ENCODE data around the gene FFAR1. TPM values are rescaled to one million over a fixed set of nuclear protein-coding genes. Genes with fewer than 3 reads are reported as not detected.

The FFAR1 gene
- total RNA-seq, 2 donors from 2014 or later: not detected

DNA sequence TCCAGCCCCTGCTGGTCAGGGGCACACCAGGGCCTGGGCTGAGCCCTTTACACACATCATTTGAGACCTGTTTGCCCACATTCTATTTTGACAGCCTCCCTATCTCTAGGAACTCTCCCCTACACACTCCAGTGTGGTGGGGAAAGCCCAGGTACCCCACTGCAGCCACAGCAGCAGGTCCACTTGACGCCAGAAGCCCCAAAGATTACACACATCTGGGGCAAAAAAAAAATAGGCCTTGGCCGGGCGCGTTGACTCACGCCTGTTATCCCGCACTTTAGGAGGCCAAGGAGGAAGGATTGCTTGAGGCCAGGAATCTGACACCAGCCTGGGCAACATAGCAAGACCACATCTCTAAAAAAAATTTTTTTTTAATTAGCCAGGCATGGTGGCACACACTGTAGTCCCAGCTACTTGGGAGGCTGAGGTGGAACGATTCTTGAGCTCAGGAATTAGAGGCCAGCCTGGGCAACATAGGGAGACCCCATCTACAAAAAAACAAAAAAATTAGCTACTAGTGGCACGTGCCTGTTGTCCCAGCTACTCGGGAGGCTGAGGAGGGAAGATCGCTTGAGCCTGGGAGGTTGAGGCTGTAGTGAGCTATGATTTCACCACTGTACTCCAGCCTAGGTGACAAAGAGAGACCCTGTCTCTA, 36.8 kb upstream of the FFAR1 start:
- H3K4me1 ChIP-seq (ENCODE audit: control insufficient read depth in 1 of 2, low read depth in 2 of 2): no peaks in the 10 kb centered on the region
- no peak overlapping the region for H3K27ac ChIP-seq
- H3K36me3 ChIP-seq: no peaks in the 10 kb centered on the region
- no peak for DNase-seq (ENCODE audit: low spot score)
- no peak for ATAC-seq (ENCODE audit: insufficient number of reproducible peaks, low FRiP score, low read depth)
- H3K4me3 ChIP-seq: no peak overlapping the region
- no peaks in the 10 kb centered on the region for H3K9me3 ChIP-seq
- TF ChIP-seq, protein P1, sequence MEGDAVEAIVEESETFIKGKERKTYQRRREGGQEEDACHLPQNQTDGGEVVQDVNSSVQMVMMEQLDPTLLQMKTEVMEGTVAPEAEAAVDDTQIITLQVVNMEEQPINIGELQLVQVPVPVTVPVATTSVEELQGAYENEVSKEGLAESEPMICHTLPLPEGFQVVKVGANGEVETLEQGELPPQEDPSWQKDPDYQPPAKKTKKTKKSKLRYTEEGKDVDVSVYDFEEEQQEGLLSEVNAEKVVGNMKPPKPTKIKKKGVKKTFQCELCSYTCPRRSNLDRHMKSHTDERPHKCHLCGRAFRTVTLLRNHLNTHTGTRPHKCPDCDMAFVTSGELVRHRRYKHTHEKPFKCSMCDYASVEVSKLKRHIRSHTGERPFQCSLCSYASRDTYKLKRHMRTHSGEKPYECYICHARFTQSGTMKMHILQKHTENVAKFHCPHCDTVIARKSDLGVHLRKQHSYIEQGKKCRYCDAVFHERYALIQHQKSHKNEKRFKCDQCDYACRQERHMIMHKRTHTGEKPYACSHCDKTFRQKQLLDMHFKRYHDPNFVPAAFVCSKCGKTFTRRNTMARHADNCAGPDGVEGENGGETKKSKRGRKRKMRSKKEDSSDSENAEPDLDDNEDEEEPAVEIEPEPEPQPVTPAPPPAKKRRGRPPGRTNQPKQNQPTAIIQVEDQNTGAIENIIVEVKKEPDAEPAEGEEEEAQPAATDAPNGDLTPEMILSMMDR (IDR thresholded peaks at IDR 0.05): no peak
- no peaks in the 10 kb centered on the region for H3K27me3 ChIP-seq (replicated peaks; ENCODE audit: insufficient read depth)

DNA sequence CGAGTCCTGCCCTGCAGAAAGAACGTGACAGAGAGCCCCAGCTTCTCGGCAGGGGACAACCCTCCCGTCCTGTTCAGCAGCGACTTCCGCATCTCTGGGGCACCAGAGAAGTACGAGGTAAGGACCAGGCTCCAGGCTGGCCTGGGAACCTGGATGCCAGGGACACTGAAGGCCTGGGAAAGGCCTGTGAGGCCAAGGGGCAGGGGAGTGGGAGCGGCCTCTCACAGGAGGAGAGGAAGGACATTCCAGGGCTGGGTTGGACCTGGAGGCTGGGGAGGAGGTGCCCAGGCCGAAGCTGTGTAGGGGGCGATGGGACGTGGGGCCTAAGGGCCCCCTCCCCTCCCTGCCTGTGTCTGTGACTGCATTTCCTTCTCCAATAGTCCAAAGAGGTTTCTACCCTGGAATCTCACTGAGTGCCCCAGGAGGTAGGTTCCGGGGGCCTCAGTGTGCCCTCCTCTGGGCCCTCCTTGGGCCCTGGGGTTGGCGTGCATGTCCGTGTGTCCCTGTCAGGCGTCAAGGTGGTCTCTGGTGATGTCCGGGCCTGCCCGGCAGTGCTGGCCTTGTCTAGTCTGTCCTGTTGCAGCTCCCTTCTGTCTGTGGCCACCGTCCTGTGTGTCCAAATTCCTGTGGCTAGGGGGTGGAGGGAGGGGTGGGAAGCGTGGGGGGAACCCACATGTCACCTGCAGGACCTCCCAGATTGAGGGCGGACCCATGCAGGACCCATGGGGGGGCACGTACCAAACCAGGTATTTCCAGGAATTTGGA, 35.6 kb upstream of the FFAR1 start:
- Histone ChIP-seq H3K4me1 (ENCODE audit: control insufficient read depth in 1 of 2, low read depth in 2 of 2) (no peaks in the 10 kb centered on the region), H3K36me3 (no peaks in the 10 kb centered on the region), H3K4me3 (no peak overlapping the region), H3K27ac (no peak overlapping the region), H3K27me3 (replicated peaks; ENCODE audit: insufficient read depth) (no peaks in the 10 kb centered on the region), H3K9me3 (no peaks in the 10 kb centered on the region)
- ATAC-seq (ENCODE audit: insufficient number of reproducible peaks, low FRiP score, low read depth): no peak
- no peak for DNase-seq (ENCODE audit: low spot score)
- TF ChIP-seq, protein P1 (IDR thresholded peaks at IDR 0.05): no peak

DNA sequence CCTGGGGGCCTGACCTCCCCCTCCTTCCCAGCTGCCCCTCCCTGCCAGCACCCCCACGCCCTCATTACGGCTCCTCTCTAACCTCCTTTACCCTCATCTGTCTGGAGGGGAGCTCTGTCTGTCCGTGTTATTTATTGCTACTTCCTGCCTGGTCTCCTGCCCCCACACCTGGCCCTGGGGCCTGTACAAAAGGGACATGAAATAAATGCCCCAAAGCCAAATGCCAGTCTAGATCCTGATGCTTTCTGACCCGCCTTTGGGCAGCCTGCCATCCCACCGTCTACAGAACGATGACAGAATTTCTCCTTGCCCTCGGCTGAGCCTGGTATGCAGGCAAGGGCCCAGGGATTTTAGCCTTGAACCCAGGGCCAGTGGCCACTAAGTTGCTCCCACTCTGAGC, 34.1 kb upstream of the FFAR1 start:
- Histone ChIP-seq H3K36me3 (no peaks in the 10 kb centered on the region), H3K9me3 (no peaks in the 10 kb centered on the region), H3K4me1 (ENCODE audit: control insufficient read depth in 1 of 2, low read depth in 2 of 2) (no peaks in the 10 kb centered on the region), H3K27ac (no peak overlapping the region), H3K4me3 (no peak overlapping the region), H3K27me3 (replicated peaks; ENCODE audit: insufficient read depth) (no peaks in the 10 kb centered on the region)
- TF ChIP-seq, protein P1 (IDR thresholded peaks at IDR 0.05): no peak
- DNase-seq (ENCODE audit: low spot score) (no peak), ATAC-seq (ENCODE audit: insufficient number of reproducible peaks, low FRiP score, low read depth) (no peak)

DNA sequence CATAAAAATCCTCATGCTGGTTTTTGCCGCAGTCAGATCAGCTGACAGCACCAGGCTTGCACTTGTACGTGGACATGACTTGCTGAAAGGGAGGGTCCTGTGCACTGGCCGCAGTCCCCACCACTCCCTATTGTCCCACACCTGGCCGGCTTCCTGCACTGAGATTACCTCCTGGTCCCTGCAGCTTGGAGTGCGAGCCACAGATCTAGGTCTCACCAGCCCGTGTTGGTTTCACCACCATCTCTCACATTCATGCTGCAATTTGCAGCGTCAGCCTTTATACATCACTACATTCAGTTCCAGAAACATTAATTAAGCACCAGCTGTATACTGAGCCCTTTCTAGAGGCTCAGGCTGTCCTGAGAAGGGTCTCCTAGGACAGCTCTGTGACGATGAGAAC, 33.7 kb upstream of the FFAR1 start:
- TF ChIP-seq, protein P1 (IDR thresholded peaks at IDR 0.05): no peak
- Histone ChIP-seq H3K4me3 (no peak overlapping the region), H3K36me3 (no peaks in the 10 kb centered on the region), H3K9me3 (no peaks in the 10 kb centered on the region), H3K27me3 (replicated peaks; ENCODE audit: insufficient read depth) (no peaks in the 10 kb centered on the region), H3K27ac (no peak overlapping the region), H3K4me1 (ENCODE audit: control insufficient read depth in 1 of 2, low read depth in 2 of 2) (no peaks in the 10 kb centered on the region)
- no peak for DNase-seq (ENCODE audit: low spot score)
- no peak for ATAC-seq (ENCODE audit: insufficient number of reproducible peaks, low FRiP score, low read depth)

DNA sequence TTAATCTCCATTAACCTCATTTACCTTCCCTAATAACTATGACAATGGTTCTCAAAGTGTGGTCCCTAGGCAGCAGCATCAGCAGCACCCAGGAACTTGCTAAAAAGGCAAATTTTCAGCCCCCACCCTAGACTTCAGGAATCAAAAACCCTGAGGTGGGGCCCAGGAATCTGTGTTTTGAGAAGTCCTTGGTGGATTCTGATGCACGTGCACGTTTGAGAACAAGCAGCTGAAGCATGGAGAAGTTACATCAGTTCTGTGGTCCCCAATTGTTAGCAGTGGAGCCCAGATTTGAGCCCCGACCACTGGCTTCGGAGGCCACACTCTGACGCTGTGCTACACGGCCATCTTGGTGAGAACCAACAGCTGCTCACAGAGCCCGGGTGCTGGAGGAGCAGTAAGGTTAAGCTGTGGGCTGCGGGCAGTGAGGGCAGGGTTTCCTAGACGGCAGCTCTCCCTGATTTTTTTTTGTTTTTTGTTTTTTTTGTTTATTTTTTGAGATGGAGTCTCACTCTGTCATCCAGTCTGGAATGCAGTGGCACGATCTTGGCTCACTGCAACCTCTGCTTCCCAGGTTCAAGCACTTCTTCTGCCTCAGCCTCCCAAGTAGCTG, 32.7 kb upstream of the FFAR1 start:
- no peak for DNase-seq (ENCODE audit: low spot score)
- no peaks in the 10 kb centered on the region for H3K27me3 ChIP-seq (replicated peaks; ENCODE audit: insufficient read depth)

More for the DNA sequence above, 32.7 kb upstream of the FFAR1 start:
- ATAC-seq (ENCODE audit: insufficient number of reproducible peaks, low FRiP score, low read depth): no peak
- Histone ChIP-seq H3K27ac (no peak overlapping the region), H3K4me1 (ENCODE audit: control insufficient read depth in 1 of 2, low read depth in 2 of 2) (no peaks in the 10 kb centered on the region), H3K9me3 (no peaks in the 10 kb centered on the region), H3K36me3 (no peaks in the 10 kb centered on the region), H3K4me3 (no peak overlapping the region)
- TF ChIP-seq, protein P1 (IDR thresholded peaks at IDR 0.05): no peak

All from thoracic aorta (tissue), 2 donors.